ENCODE results near the gene IFT80. TPM values are rescaled to one million over a fixed set of nuclear protein-coding genes. Genes with fewer than 3 reads are reported as not detected.

IFT80 gene
- total and polyA plus RNA-seq, 8 donors, result 5.2 to 27.7 (median 10.1) TPM

GRCh38 chr3:160395297-160395696 is 3.7 kb downstream of the IFT80 start:
- no peak for TF ChIP-seq CTCF (IDR thresholded peaks at IDR 0.05)
- FAIRE-seq (no peak), DNase-seq (no peak), ATAC-seq (no peak)
- Histone ChIP-seq H3K4me3 (no peak overlapping the region), H3K9me3 (no peaks in the 10 kb centered on the region), H3K4me1 (peaks cover 0 to 8% (median 5%) of the 10 kb centered on the region in 3 donors), H3K36me3 (no peaks in the 10 kb centered on the region), H3K27me3 (no peaks in the 10 kb centered on the region), H3K27ac (peak overlapping the region in 3 of 4 donors; percentile 17 to 42 (median 42))
- intact Hi-C loops (cut with DNase I), result no loop called here

GRCh38 chr3:160394009-160394392 is 5.0 kb downstream of the IFT80 start:
- intact Hi-C loops (cut with DNase I), result no loop called here
- no peak for TF ChIP-seq CTCF (IDR thresholded peaks at IDR 0.05)
- FAIRE-seq, result no peak
- WGBS, 2 donors, result 86 to 95% methylated on average over 3 of the region's 3 CpGs
- ATAC-seq, result no peak
- no peak for DNase-seq
- Histone ChIP-seq H3K27me3 (no peaks in the 10 kb centered on the region), H3K4me1 (peaks cover 0 to 8% (median 5%) of the 10 kb centered on the region in 3 donors), H3K27ac (no peak overlapping the region), H3K4me3 (no peak overlapping the region), H3K36me3 (no peaks in the 10 kb centered on the region), H3K9me3 (no peaks in the 10 kb centered on the region)

- Histone ChIP-seq H3K36me3 (no peaks in the 10 kb centered on the region), H3K9me3 (no peaks in the 10 kb centered on the region), H3K4me3 (no peak overlapping the region), H3K27me3 (no peaks in the 10 kb centered on the region), H3K27ac (no peak overlapping the region), H3K4me1 (peaks cover 0 to 6% (median 4%) of the 10 kb centered on the region in 3 donors)
- 55 to 56% methylated on average over 2 of the region's 2 CpGs for WGBS, 2 donors
- intact Hi-C loops (cut with DNase I), result no loop called here
- TF ChIP-seq CTCF (IDR thresholded peaks at IDR 0.05), result no peak
- DNase-seq (no peak), FAIRE-seq (no peak), ATAC-seq (no peak)
Measured at GRCh38 chr3:160393346-160394008, 5.5 kb downstream of the IFT80 start.

GRCh38 chr3:160392798-160393197 is 6.2 kb downstream of the IFT80 start:
- Histone ChIP-seq H3K36me3 (no peaks in the 10 kb centered on the region), H3K4me3 (no peak overlapping the region), H3K27me3 (no peaks in the 10 kb centered on the region), H3K27ac (no peak overlapping the region), H3K9me3 (no peaks in the 10 kb centered on the region), H3K4me1 (no peaks in the 10 kb centered on the region)
- intact Hi-C loops (cut with DNase I), result no loop called here
- TF ChIP-seq CTCF (IDR thresholded peaks at IDR 0.05), result no peak
- DNase-seq, result no peak
- no peak for FAIRE-seq
- no peak for ATAC-seq

GRCh38 chr3:160390565-160391138 is 8.4 kb downstream of the IFT80 start:
- Histone ChIP-seq H3K4me3 (no peak overlapping the region), H3K36me3 (no peaks in the 10 kb centered on the region), H3K9me3 (no peaks in the 10 kb centered on the region), H3K4me1 (no peaks in the 10 kb centered on the region), H3K27me3 (no peaks in the 10 kb centered on the region), H3K27ac (no peak overlapping the region)
- ATAC-seq, result no peak
- DNase-seq, result no peak
- intact Hi-C loops (cut with DNase I), result no loop called here
- TF ChIP-seq CTCF (IDR thresholded peaks at IDR 0.05), result no peak
- 82 to 86% methylated on average over 3 of the region's 3 CpGs for WGBS, 2 donors
- no peak for FAIRE-seq

All from pancreas (tissue), 10 donors.